GM18907 (cell line): Measurements from ENCODE around the gene SLC39A11.
A peak's percentile ranks its signal among the peaks of the same experiment; 100 is the strongest.
"Not testable (repeated sequence)": the region's sequence is repeated elsewhere in the genome, so short reads cannot be mapped to it uniquely, and the experiment has no call there.

Source experiments
- ATAC-seq: cut with Tn5 transposase; IDR thresholded peaks from one replicate; pipeline ENCODE4 v1.9.1; 2021; ENCODE audit warnings: mild to moderate bottlenecking, moderate library complexity; ENCODE audit not compliant: unreplicated experiment

The SLC39A11 gene

DNA sequence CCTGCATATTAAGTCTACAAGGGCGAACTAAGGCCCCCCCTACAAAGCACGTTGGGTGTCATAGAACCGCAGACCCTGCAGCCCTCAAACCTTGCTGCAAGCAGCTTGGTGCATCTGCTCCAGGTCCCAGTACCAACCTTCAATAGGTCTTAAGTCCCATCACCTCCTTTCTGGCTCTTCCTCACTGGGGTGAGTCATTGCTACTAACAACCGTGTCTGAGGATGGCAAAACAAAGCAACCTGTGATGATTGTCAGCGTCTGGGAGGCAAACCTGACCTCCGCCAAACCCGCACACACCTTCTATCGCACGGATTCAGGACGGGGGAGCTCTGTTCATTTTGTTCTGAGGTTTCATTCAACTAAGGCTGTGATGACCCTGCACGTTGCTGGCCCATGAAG is 138.9 kb downstream of the SLC39A11 start:
- no peak for ATAC-seq

DNA sequence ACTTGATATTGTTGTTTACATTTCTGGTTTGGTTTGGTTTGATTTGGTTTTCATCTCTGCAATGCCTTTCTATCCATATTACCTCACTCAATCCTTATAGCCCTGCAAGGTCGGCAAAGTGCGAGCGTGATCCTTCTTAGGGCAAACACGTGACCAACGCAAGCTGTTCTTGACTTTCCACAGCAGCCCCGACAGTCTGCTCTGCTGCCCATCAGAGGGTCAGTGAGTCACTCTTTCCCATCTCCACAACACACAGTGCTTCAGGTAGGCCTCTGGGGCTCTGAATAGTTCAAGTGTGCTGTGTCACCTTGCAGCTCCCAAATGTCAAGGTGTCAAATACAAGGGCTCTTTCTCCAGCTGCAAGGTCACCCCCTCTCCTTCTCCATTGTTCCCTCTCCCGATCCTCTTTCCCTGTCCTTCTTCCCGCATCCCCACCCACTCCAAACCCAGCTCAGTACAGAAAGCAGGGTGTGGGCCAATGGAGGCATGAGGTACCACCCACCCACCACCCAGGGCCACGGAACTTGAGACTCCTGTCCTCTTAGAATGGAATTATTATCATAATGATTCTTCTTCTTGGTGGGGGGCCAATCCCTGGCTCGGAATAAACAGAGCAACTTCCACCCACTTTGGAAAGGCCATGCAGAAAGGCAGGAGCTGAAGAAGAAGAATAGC is 139.7 kb downstream of the SLC39A11 start:
- ATAC-seq = no peak

DNA sequence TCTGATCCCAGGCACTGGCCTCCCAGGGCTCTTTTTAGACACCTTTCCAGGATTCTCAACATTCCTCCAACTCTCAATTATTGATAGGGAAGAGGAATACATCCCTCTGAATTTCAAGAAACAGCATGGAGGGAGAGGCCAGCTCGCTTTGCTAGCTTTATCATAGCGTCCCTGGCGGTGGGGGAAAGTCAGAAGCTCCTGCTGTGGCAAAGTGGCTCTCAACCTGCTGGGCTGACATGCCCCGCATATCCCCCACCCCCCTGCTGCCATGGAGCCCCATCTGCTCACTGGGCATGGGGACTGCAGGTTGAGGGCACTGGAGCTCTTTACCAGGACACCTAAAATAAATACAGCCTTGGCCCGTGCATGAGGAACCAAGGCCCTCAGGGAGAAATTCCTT is 140.3 kb downstream of the SLC39A11 start:
- no peak for ATAC-seq

DNA sequence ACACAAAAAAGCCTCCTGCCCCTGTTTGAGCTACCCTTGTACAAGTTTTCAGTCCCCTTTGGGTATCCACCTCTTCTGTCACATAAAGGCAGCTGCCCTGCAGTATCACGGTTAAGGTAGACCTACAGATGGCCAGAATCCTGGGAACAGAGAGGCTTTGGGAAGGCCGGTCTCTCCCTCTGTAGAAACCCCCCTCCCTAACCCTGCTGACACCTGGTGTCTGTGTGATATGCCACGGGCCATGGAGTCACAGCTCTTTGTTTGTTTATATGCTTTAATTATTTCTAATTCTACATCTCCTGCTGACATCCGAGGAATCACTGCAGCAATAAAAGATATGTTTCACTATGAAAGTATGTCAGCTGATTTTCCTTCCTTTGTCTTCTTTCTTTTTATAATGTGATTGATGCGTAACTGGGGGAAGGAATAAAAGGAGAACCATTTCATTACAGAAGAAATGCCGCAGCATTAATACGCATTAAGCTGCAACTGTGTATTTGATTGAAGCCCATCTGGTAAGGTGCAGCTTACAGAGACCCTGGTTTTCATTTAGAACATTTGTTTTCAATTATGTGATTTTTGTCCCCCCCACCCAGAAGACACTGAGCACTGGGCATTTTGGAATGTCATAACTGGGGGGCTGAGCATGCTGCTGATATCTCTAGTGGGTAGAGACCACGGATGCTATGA is 142.1 kb downstream of the SLC39A11 start:
- ATAC-seq = no peak

DNA sequence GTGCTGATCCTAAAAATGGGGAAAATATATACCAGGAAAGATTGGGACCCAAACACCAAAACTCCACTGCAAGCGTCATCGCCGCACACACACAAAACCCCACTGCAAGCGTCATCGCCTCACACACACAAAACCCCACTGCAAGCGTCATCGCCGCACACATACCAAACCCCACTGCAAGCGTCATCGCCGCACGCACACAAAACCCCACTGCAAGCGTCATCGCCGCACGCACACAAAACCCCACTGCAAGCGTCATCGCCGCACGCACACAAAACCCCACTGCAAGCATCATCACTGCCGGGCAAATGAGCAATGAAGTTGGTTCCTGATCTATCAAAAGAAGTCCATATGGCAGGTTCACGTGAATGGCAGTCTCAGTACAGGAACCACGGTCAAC is 144.4 kb downstream of the SLC39A11 start:
- no peak for ATAC-seq

DNA sequence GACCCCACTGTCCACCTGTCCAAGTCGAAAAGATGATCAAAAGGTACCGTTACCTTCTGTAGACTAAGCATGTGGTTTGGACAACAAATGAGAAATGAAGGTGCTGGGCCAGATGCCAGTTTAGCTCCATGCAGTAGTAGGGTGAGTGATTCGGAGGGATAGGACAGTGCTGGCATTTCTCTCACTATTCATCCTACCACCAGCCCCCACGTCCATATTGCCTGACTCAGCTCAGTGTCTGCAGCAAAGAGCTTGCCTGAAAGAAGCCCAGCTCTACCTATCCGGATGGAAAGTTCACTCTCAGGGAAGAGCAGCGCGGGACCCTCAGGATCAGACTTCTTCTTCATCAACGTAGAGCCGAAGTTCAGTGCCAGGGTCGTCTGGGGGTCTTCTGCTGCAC is 145.0 kb downstream of the SLC39A11 start:
- no peak for ATAC-seq

DNA sequence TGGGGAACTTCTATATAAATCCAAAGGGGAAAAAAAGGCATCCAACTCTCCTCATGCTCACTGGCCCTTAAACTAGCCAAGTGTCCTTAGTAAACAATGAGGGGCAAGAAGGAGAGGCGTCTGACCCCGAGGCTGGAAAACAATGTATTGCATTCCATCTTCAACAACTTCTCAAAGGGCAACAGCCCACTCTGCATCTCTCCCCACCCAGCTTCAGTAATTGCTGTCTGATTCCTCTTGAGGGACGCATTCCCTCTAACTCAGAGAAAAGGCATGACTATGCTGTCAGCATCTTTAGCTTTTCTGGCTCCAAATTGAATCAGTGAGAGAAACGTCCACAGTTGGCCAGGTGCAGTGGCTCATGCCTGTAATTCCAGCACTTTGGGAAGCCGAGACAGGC is 145.8 kb downstream of the SLC39A11 start:
- no peak for ATAC-seq

DNA sequence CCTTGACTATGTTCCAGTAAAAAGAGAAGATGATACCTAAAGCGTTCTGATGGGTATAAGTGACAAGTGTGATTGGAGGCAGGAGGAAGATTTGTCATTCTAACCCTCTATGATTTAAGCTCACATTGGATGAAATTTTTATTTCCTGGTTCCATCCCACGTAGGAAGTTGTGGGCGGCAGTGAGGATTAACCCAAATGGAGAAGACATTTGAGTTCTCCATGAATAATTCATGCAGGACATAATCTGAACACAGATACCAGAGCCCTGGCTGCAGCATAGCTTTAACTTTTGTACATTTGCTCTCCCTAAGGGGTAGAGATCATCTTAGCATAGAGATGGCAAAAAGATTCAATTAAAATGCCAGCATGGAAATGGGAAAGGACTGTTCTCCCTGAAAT is 146.3 kb downstream of the SLC39A11 start:
- ATAC-seq = no peak

DNA sequence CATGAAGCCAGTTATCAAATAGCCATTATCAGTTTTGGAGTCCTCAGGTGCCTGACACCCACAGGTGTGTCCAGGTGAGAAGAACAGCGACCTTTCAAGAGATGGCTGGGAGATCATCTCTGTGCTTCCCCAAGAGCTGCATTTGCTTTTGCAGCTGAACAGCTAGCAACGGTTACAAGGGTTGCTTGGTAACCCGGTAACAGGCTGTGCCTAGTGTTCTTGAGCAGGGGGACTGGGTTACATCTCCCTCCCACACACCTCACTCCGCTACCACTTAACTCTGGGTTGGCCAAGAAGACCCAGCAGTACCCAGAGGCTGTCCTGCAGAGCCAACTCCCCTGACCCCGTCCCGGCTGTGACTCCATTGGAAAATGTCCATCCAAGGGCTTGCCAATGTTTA is 147.0 kb downstream of the SLC39A11 start:
- ATAC-seq = no peak

DNA sequence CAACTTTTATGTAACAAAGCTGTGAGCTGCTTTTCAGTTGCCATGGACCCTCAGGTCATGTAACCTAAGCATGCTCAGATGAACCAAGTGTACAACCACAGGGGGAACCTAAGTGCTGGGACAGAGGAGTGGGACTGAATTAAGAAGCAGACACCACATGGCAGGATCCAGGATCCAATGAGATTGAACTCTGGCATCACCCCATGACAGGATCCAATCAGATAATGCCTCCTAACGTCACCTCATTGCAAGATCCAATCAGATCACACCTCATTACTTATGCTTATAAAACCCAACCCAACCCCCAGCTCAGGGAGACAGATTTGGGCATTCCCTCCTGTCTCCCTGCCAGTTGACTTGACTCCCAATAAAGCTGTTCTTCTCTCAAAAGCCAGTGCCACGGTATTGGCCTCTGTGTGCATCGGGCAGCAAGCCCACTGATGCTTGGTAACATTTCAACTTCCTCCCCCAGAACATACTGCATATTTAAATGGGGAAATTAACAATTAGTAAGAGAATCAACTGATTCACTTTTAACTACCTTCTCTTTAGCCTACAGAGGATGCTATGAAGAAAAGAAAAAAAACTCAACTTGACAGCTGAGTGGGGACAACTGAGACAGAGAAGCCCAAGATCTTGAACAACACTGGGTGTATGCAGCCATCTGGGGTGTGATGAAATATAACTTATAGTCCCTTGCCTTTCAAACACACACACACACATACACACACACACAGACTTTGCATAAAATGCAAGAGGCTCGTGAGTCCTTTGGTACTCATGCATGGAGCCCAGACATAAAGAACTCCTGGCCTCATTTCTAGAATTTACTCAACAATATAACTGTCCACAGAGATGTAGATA is 148.4 kb downstream of the SLC39A11 start:
- ATAC-seq = no peak

DNA sequence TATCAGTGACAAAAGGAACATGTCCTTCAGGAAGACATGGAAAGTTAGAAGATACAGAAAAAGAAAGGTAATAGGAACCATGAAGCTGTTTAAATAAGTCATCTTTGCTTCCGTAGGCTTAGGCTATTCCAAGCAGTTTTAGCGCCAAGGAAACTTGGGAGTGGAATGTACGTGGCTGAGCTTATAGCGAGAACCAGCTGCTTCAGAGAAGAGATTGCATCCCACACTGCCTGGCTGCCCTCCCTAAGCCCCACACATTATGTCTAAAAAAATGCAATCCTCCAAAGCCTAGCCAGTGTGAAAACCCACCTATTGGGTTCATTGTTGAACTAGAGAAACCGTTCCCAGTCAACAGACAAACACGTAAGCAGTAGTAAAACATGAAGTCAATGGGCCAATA is 149.9 kb downstream of the SLC39A11 start:
- ATAC-seq = no peak

DNA sequence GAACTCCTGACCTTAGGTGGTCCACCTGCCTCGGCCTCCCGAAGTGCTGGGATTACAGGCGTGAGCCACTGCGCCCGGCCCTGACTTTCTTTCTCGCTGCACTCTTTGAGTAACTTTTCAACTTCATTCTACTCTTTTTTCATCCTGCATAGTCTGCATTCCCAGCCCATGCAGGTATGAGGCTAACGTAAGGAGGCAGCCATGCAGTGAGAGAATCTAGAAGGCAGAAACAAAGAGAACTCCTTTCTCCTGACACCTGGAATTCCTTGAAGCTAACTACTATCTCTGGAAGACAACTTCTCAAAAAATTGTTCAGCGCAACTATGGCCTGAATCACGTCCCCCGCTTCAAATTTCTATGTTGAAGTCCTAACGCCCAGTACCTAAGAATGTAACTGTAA is 152.0 kb downstream of the SLC39A11 start:
- ATAC-seq = no peak

DNA sequence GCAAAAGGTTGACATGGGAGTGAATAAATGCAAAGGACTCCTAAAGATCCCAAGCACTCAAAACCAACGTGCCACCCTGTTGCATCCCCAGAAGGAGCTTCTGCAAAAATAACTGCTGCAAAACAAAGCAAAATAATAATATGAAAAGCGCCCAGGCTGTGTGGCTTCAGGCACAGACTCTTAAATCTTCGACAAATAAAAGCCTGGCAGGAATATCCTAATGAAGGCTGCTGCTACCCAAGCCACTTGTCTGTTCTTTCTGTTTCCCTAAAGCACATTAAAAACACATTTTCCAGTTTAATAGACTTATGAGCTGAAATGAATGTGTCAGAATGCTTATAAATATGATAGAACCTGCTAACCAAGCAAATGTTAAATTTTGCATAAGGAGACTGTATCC is 154.0 kb downstream of the SLC39A11 start:
- ATAC-seq = no peak

DNA sequence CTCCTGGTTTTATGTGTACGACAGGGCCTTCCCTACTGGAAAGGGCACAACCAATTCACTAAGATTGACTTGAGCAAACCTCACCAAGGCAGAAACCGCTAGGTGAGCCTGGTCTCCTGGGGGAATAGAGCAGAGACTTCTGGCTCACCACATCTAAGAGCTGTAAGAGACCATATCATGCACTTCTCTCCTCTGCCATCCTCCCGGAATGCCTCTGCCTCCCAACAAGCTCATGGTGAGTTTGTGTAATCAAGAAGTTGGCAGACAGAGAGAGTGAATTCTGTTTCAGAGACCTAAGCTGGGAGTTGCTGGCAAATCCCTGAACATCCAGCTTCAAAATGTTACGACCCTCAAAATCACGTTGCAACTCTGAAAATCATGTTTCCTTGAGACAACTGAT is 154.8 kb downstream of the SLC39A11 start:
- no peak for ATAC-seq

DNA sequence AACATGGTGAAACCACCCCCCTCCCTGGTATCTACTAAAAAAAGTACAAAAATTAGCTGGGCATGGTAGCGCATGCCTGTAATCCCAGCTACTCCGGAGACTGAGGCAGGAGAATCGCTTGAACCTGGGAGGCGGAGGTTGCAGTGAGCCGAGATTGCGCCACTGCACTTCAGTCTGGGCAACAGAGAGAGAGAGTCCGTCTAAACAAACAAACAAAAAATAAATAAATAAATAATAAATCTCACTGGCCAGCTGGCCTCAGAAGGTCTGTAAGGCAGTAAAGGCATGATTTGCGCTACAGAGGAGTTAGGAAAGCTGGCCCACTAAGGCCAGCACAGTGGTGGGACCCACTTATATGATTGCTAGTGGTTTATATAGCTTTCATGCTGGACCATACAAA is 155.2 kb downstream of the SLC39A11 start:
- ATAC-seq = not testable (repeated sequence)

DNA sequence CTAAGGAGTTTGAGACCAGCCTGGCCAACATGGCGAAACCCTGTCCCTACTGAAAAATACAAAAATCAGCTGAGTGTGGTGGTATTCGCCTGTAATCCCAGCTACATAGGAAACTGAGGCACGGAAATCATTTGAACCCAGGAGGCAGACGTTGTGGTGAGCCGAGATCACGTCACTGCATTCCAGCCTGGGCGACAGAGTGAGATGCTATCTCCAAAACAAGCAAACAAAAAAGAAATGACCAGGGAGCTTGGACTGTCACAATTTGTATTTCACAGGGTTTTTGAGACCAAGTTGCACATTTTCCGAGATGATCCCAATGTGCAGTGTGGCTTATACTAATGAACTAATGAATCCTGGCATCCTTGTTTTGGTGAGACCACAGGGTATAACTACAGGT is 156.5 kb downstream of the SLC39A11 start:
- ATAC-seq = no peak

DNA sequence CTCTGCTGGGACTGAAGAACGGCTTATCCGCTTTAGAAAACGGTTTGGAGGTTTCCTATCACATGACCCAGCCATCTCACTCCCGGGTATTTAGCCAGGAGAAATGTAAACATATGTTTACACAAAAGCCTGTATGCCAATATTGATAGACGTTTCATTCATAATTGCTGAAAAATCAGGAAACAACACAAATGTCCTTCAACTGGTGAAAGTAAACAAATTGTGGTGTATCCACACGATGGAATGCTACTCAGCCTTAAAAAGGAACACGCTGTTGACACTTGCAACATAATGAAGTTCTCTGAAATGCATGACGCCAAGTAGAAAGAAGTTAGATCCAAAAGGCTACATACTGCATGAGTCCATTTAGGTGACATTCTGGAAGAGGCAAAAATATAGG is 157.6 kb downstream of the SLC39A11 start:
- no peak for ATAC-seq

DNA sequence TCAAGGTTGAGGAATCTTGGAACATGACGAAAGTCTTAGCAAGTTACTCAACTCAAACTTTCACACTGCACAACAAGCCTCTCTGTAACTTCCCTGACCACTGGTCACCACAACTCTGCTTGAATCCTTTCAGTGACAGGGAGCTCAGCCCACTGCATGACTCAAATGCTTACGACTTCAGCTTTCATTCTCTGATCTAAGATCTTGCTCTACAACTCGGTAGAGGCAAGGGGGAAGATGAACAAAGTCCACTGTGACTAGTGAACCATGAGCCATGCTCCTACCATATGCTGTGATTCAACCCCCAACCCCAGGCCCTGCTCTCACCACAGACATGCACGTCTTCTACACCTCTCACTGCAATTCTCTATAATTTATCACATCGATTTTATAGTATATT is 160.9 kb downstream of the SLC39A11 start:
- ATAC-seq = peak; percentile 46

DNA sequence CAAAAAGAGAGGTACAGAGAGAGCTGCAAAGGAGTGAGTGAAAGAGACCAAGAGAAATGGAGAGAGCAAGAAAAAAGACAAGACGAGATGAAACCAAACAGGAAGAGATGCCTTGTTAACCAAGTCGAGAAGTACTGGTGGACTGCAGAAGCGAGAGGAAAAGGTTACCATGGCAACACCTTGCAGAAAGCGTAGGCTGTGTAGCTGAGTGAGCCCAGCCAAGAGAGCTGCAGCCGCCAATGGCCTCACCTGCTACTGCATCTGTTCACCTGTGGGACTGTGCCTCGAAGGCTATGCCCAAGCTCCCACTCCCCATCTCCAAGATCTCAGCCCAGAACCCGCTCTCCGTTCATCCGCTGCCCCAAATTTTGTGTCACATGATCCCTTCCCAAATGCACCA is 161.3 kb downstream of the SLC39A11 start:
- ATAC-seq = no peak

DNA sequence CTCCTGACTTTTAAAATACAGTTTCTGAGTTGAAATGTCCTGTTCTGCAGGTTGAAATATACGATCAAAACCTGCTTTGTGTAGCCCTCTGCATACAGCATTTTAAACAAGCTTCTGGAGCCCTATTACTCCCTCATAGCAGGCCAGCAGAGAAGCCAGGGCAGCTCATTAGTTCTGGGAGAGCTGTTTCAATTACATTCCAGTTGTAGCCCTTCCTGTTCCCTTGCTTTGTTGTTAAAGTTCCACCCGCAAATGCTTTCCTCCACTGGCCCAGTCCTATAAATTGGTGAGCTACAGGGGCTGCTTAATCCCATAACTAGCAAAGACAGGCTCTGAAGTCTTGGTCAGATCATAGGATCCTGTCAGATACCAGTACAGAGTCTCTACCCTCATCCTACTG is 162.5 kb downstream of the SLC39A11 start:
- ATAC-seq = no peak

DNA sequence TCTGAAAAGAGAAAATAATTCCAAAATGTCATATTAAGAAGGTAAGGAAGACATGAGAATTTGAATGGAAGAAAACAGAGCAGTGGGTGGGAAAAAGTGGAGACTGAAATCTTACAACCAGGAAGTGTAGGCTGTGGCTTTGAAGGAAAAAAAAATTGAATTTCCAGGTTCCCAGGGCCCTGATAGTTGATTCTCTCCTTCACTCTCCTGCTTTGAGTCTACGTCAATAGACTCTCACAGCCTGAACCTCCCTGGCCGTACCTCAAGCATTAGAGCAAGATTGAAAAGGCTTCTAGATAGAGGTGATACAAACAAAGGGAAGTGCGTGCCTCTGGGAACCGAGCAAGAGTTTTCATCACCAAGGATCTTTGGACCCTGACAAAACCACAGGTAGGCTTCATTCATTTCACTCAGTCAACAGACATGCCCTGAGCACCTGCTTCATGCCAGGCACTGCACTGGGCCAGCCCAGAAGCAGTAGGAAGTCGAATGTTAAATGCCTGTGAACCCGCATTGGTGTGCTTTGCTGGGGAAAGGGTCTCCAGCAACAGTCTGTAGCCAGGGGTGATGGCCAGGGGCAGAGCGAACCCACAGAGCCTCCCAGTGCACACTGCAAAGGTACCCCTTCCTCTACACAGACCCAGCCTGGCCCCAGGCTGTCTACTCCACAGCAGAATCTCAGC is 163.9 kb downstream of the SLC39A11 start:
- ATAC-seq = no peak
